ENCODE results near the gene CPXM2. TPM values are rescaled to one million over a fixed set of nuclear protein-coding genes. Genes with fewer than 3 reads are reported as not detected.

Gene CPXM2
- total and polyA plus RNA-seq, 4 donors: 0.05 to 0.92 (median 0.44) TPM

GRCh38 chr10:123720536-123720935 lies 171.1 kb downstream of the CPXM2 start:
- Histone ChIP-seq H3K27me3 (ENCODE audit: control insufficient read depth in 4 of 4, insufficient read depth in 4 of 4, low read length in 3 of 4) (peaks cover 0 to 9% (median 3%) of the 10 kb centered on the region in 4 donors), H3K27ac (ENCODE audit: low read depth in 1 of 2, low read length in 2 of 2) (no peak overlapping the region), H3K9ac (ENCODE audit: low read depth in 1 of 2, low read length in 2 of 2) (no peak overlapping the region), H3K4me3 (ENCODE audit: low read depth in 1 of 3, low read length in 3 of 3) (no peak overlapping the region), H3K9me3 (ENCODE audit: control insufficient read depth in 4 of 4, low read length in 3 of 4) (peaks cover 0 to 7% (median 1%) of the 10 kb centered on the region in 4 donors), H3K4me1 (ENCODE audit: control insufficient read depth in 4 of 4, insufficient read depth in 4 of 4, low read length in 3 of 4) (no peaks in the 10 kb centered on the region), H3K36me3 (ENCODE audit: control insufficient read depth in 4 of 4, insufficient read depth in 3 of 4, low read depth in 1 of 4, low read length in 3 of 4) (no peaks in the 10 kb centered on the region)
- no peak for TF ChIP-seq ATF3 (IDR thresholded peaks at IDR 0.05)
- no peak for TF ChIP-seq EGR1 (IDR thresholded peaks at IDR 0.05; ENCODE audit: low read depth in 2 of 2)
- no peak for TF ChIP-seq GABPA (IDR thresholded peaks at IDR 0.05 in 1 of 2, conservative IDR thresholded peaks at IDR 0.05 in 1 of 2)
- TF ChIP-seq HNF4A (conservative IDR thresholded peaks at IDR 0.05): no peak
- TF ChIP-seq FOXA1 (IDR thresholded peaks at IDR 0.05): no peak
- TF ChIP-seq TAF1 (conservative IDR thresholded peaks at IDR 0.05): no peak
- TF ChIP-seq, protein P1, sequence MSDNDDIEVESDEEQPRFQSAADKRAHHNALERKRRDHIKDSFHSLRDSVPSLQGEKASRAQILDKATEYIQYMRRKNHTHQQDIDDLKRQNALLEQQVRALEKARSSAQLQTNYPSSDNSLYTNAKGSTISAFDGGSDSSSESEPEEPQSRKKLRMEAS (IDR thresholded peaks at IDR 0.05): no peak
- no peak for TF ChIP-seq RXRA (IDR thresholded peaks at IDR 0.05)
- TF ChIP-seq NR2F2 (IDR thresholded peaks at IDR 0.05): no peak
- WGBS: 75% methylated on average over 3 of the region's 3 CpGs
- no peak for DNase-seq (ENCODE audit: low spot score)

DNA sequence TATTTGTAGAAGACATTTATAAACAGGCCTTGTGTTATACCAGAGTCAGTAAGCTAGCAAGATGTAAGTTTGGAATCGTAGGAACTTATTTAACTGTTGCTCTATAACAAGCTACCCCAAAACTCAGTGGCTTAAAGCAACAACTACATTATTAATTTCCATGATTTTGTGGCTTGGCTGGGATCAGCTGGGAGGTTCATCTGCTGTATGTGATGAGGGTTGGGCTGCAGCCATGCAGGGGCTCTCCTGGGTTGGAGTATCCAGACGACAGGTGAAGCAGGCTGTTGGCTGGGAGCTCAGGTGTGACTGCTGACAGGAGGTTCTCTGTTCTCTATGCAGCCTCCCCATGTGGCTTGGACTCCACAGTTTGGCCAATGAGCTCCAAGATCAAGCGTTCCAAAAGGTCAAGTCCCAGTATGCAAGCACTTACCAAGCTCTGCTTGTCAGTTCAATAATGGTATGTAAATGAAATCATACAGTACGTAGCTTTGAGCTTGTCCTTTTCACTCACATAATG lies 173.0 kb downstream of the CPXM2 start:
- Histone ChIP-seq H3K4me1 (ENCODE audit: control insufficient read depth in 4 of 4, insufficient read depth in 4 of 4, low read length in 3 of 4) (no peaks in the 10 kb centered on the region), H3K36me3 (ENCODE audit: control insufficient read depth in 4 of 4, insufficient read depth in 3 of 4, low read depth in 1 of 4, low read length in 3 of 4) (no peaks in the 10 kb centered on the region), H3K9ac (ENCODE audit: low read depth in 1 of 2, low read length in 2 of 2) (no peak overlapping the region), H3K9me3 (ENCODE audit: control insufficient read depth in 4 of 4, low read length in 3 of 4) (peaks cover 0 to 7% (median 1%) of the 10 kb centered on the region in 4 donors), H3K27ac (ENCODE audit: low read depth in 1 of 2, low read length in 2 of 2) (no peak overlapping the region), H3K27me3 (ENCODE audit: control insufficient read depth in 4 of 4, insufficient read depth in 4 of 4, low read length in 3 of 4) (peaks cover 0 to 9% (median 3%) of the 10 kb centered on the region in 4 donors), H3K4me3 (ENCODE audit: low read depth in 1 of 3, low read length in 3 of 3) (no peak overlapping the region)
- 67% methylated on average over 4 of the region's 4 CpGs for whole genome bisulfite sequencing
- TF ChIP-seq FOXA1 (IDR thresholded peaks at IDR 0.05) (no peak), HNF4G (IDR thresholded peaks at IDR 0.05) (no peak), FOXA2 (IDR thresholded peaks at IDR 0.05) (no peak), RAD21 (IDR thresholded peaks at IDR 0.05) (no peak), REST (IDR thresholded peaks at IDR 0.05) (no peak), RXRA (IDR thresholded peaks at IDR 0.05) (no peak), ATF3 (IDR thresholded peaks at IDR 0.05) (no peak), YY1 (IDR thresholded peaks at IDR 0.05) (no peak), HNF4A (conservative IDR thresholded peaks at IDR 0.05) (no peak), GABPA (IDR thresholded peaks at IDR 0.05 in 1 of 2, conservative IDR thresholded peaks at IDR 0.05 in 1 of 2) (no peak), TAF1 (conservative IDR thresholded peaks at IDR 0.05) (no peak), JUND (IDR thresholded peaks at IDR 0.05) (no peak), NR2F2 (IDR thresholded peaks at IDR 0.05) (no peak), SP1 (IDR thresholded peaks at IDR 0.05) (no peak)
- TF ChIP-seq, protein P2, sequence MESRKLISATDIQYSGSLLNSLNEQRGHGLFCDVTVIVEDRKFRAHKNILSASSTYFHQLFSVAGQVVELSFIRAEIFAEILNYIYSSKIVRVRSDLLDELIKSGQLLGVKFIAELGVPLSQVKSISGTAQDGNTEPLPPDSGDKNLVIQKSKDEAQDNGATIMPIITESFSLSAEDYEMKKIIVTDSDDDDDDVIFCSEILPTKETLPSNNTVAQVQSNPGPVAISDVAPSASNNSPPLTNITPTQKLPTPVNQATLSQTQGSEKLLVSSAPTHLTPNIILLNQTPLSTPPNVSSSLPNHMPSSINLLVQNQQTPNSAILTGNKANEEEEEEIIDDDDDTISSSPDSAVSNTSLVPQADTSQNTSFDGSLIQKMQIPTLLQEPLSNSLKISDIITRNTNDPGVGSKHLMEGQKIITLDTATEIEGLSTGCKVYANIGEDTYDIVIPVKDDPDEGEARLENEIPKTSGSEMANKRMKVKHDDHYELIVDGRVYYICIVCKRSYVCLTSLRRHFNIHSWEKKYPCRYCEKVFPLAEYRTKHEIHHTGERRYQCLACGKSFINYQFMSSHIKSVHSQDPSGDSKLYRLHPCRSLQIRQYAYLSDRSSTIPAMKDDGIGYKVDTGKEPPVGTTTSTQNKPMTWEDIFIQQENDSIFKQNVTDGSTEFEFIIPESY (IDR thresholded peaks at IDR 0.05): no peak
- TF ChIP-seq, protein P3, sequence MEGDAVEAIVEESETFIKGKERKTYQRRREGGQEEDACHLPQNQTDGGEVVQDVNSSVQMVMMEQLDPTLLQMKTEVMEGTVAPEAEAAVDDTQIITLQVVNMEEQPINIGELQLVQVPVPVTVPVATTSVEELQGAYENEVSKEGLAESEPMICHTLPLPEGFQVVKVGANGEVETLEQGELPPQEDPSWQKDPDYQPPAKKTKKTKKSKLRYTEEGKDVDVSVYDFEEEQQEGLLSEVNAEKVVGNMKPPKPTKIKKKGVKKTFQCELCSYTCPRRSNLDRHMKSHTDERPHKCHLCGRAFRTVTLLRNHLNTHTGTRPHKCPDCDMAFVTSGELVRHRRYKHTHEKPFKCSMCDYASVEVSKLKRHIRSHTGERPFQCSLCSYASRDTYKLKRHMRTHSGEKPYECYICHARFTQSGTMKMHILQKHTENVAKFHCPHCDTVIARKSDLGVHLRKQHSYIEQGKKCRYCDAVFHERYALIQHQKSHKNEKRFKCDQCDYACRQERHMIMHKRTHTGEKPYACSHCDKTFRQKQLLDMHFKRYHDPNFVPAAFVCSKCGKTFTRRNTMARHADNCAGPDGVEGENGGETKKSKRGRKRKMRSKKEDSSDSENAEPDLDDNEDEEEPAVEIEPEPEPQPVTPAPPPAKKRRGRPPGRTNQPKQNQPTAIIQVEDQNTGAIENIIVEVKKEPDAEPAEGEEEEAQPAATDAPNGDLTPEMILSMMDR (IDR thresholded peaks at IDR 0.05; ENCODE audit: low read depth, low read length, missing input control): no peak
- TF ChIP-seq, protein P1 (IDR thresholded peaks at IDR 0.05): no peak
- DNase-seq (ENCODE audit: low spot score): no peak
